Keratinocyte (primary cell): ENCODE results near the gene EIF2A. TPM values are rescaled to one million over a fixed set of nuclear protein-coding genes. Genes with fewer than 3 reads are reported as not detected.

Experiments used
- DNase-seq: peaks from one replicate; pipeline ENCODE4 v3.0.0-alpha.2; 2011; ENCODE audit warnings: low read depth, missing footprints, low spot score
- FAIRE-seq: peaks from 2 replicates; lab custom pipeline; 2011; peaks lifted over from hg19 to GRCh38; lab: Jason Lieb, UNC
- H2AFZ ChIP-seq: 2 replicates; pipeline ENCODE4 v1.6.0; 2012; ENCODE audit warnings: low read length, control low read depth, inconsistent platforms; ENCODE audit not compliant: control insufficient read depth
- H3K27ac ChIP-seq: 2 replicates; pipeline ENCODE4 v1.5.1; 2011; ENCODE audit warnings: low read length; ENCODE audit not compliant: control insufficient read depth, insufficient read depth
- H3K27me3 ChIP-seq: 3 replicates; pipeline ENCODE4 v1.6.0; 2011; ENCODE audit warnings: low read length; ENCODE audit not compliant: control insufficient read depth, insufficient read depth; ENCODE audit errors: extremely low read depth
- H3K36me3 ChIP-seq, 2 experiments: 2 replicates in 1 of 2; 3 replicates in 1 of 2; pipeline ENCODE4 v1.5.1; 2011; ENCODE audit warnings: low read length in 2 of 2, mild to moderate bottlenecking in 1 of 2; ENCODE audit not compliant: control insufficient read depth in 2 of 2, insufficient read depth in 2 of 2; ENCODE audit errors: extremely low read depth in 1 of 2
- H3K4me1 ChIP-seq: 3 replicates; pipeline ENCODE4 v1.5.1; 2011; ENCODE audit warnings: low read length; ENCODE audit not compliant: control insufficient read depth, insufficient read depth; ENCODE audit errors: extremely low read depth
- H3K4me2 ChIP-seq: 3 replicates; pipeline ENCODE4 v1.6.0; 2011; ENCODE audit warnings: low read depth, low read length; ENCODE audit not compliant: control insufficient read depth, insufficient read depth; ENCODE audit errors: extremely low read depth
- H3K4me3 ChIP-seq, 3 experiments: fragments of 200-600 bp in 1 of 3; sonication (generic) in 1 of 3; 2 replicates in 2 of 3; 3 replicates in 1 of 3; pipeline ENCODE4 v1.5.1; 2011 to 2016; ENCODE audit warnings: low read length in 3 of 3, mild to moderate bottlenecking in 3 of 3, control low read depth in 2 of 3, inconsistent platforms in 1 of 3, low read depth in 1 of 3, mixed read lengths in 1 of 3, mixed run types in 1 of 3, moderate library complexity in 1 of 3; ENCODE audit not compliant: control insufficient read depth in 2 of 3, insufficient read depth in 2 of 3; ENCODE audit errors: extremely low read depth in 1 of 3
- H3K79me2 ChIP-seq: 2 replicates; pipeline ENCODE4 v1.6.0; 2012; ENCODE audit warnings: low read length; ENCODE audit not compliant: control insufficient read depth, insufficient read depth
- H3K9ac ChIP-seq: 3 replicates; pipeline ENCODE4 v1.6.0; 2011; ENCODE audit warnings: low read length; ENCODE audit not compliant: control insufficient read depth, insufficient read depth; ENCODE audit errors: extremely low read depth
- H3K9me1 ChIP-seq: 3 replicates; pipeline ENCODE4 v1.6.0; 2011; ENCODE audit warnings: low read length; ENCODE audit not compliant: control insufficient read depth, insufficient read depth; ENCODE audit errors: extremely low read depth
- H3K9me3 ChIP-seq: 2 replicates; pipeline ENCODE4 v1.5.1; 2012; ENCODE audit warnings: low read depth, low read length; ENCODE audit not compliant: control insufficient read depth
- H4K20me1 ChIP-seq: 3 replicates; pipeline ENCODE4 v1.6.0; 2011; ENCODE audit warnings: low read length; ENCODE audit not compliant: control insufficient read depth, insufficient read depth; ENCODE audit errors: extremely low read depth
- CTCF ChIP-seq, 3 experiments: IDR thresholded peaks in 1 of 3; conservative IDR thresholded peaks in 1 of 3; optimal IDR thresholded peaks in 1 of 3; 2 replicates in 2 of 3; 3 replicates in 1 of 3; pipeline versions ENCODE3 to v1.5.1; 2011; ENCODE audit warnings: low read length in 3 of 3, mild to moderate bottlenecking in 3 of 3, moderate library complexity in 2 of 3, control low read depth in 1 of 3, inconsistent platforms in 1 of 3; ENCODE audit not compliant: insufficient read depth in 2 of 3; ENCODE audit errors: extremely low read depth in 1 of 3
- EZH2 ChIP-seq: IDR thresholded peaks from one replicate; pipeline ENCODE4 v1.6.1; 2012; ENCODE audit warnings: inconsistent platforms, mild to moderate bottlenecking, low read length, moderate library complexity
- dilution Hi-C: fragments of 300-500 bp; cut with MboI; formaldehyde crosslinking; loops from one replicate; pipeline ENCODE4 v1.7.0; 2020; ENCODE audit warnings: low sequenced_read_pairs; ENCODE audit not compliant: extremely low pct_ligation_motif_present
- polyA plus RNA-seq, 5 experiments: library from polyadenylated mRNA; depleted of rRNA in 3 of 5; stranded (reverse) in 3 of 5; stranded (forward) in 1 of 5; unstranded in 1 of 5; fragments of >200 nt; gene quantifications; 1 replicate in 1 of 5; 2 replicates in 3 of 5; 3 replicates in 1 of 5; pipeline versions ENCODE4 v1.2.1 to v1.2.3, GENCODE V29; 2011 to 2012; ENCODE audit warnings: missing spikeins in 2 of 5, low read depth in 1 of 5, low replicate concordance in 1 of 5

The EIF2A gene
- polyA plus RNA-seq, 1 donor (not counting 4 experiments of a cell fraction or from before 2014, with no cell fraction given), result 104 TPM

- peaks cover 6% of the 10 kb centered on the region for H3K9me3 ChIP-seq
- H4K20me1 ChIP-seq, result no peaks in the 10 kb centered on the region
- dilution Hi-C loops, result no loop called here
- H3K4me3 ChIP-seq, result no peak overlapping the region
- no peaks in the 10 kb centered on the region for H3K9me1 ChIP-seq
- H3K36me3 ChIP-seq, result no peaks in the 10 kb centered on the region
- no peak overlapping the region for H3K4me2 ChIP-seq
- no peaks in the 10 kb centered on the region for H3K27me3 ChIP-seq
- H2AFZ ChIP-seq, result peak overlapping the region; percentile 46
- DNase-seq (no peak), FAIRE-seq (no peak)
- TF ChIP-seq EZH2 (no peak), CTCF (optimal IDR thresholded peaks at IDR 0.05 in 1 of 3, IDR thresholded peaks at IDR 0.05 in 1 of 3, conservative IDR thresholded peaks at IDR 0.05 in 1 of 3; ENCODE audit: extremely low read depth in 1 of 3, insufficient read depth in 2 of 3, low read length in 3 of 3) (no peak)
- H3K79me2 ChIP-seq, result no peaks in the 10 kb centered on the region
- no peak overlapping the region for H3K9ac ChIP-seq
- H3K4me1 ChIP-seq, result peaks cover 8% of the 10 kb centered on the region
- no peak overlapping the region for H3K27ac ChIP-seq
These were observed 25.1 kb upstream of the EIF2A start for GRCh38 chr3:150521463-150521862.

GRCh38 chr3:150523538-150523937 lies 23.0 kb upstream of the EIF2A start:
- peaks cover 4% of the 10 kb centered on the region for H3K4me1 ChIP-seq
- H3K27ac ChIP-seq, result no peak overlapping the region
- no peak for TF ChIP-seq EZH2
- no peak for TF ChIP-seq CTCF (optimal IDR thresholded peaks at IDR 0.05 in 1 of 3, IDR thresholded peaks at IDR 0.05 in 1 of 3, conservative IDR thresholded peaks at IDR 0.05 in 1 of 3; ENCODE audit: extremely low read depth in 1 of 3, insufficient read depth in 2 of 3, low read length in 3 of 3)
- DNase-seq (no peak), FAIRE-seq (no peak)
- H3K27me3 ChIP-seq, result no peaks in the 10 kb centered on the region
- no peaks in the 10 kb centered on the region for H3K9me3 ChIP-seq
- H4K20me1 ChIP-seq, result no peaks in the 10 kb centered on the region
- H3K4me2 ChIP-seq, result no peak overlapping the region
- no peaks in the 10 kb centered on the region for H3K79me2 ChIP-seq
- dilution Hi-C loops, result no loop called here
- no peak overlapping the region for H2AFZ ChIP-seq
- no peaks in the 10 kb centered on the region for H3K9me1 ChIP-seq
- no peak overlapping the region for H3K4me3 ChIP-seq
- H3K9ac ChIP-seq, result no peak overlapping the region
- no peaks in the 10 kb centered on the region for H3K36me3 ChIP-seq
